Smooth muscle cell of the umbilical artery (primary cell): Measurements from ENCODE around the gene HTR7. TPM values are rescaled to one million over a fixed set of nuclear protein-coding genes. Genes with fewer than 3 reads are reported as not detected.

ENCODE experiments used
- total RNA-seq: library from RNA; depleted of rRNA; stranded (reverse); fragments of >200 nt; gene quantifications from 2 replicates; pipeline ENCODE4 v1.2.3, GENCODE V29; 2014

HTR7 gene
- total RNA-seq = 11.0 and 22.9 TPM in 2 replicates

DNA sequence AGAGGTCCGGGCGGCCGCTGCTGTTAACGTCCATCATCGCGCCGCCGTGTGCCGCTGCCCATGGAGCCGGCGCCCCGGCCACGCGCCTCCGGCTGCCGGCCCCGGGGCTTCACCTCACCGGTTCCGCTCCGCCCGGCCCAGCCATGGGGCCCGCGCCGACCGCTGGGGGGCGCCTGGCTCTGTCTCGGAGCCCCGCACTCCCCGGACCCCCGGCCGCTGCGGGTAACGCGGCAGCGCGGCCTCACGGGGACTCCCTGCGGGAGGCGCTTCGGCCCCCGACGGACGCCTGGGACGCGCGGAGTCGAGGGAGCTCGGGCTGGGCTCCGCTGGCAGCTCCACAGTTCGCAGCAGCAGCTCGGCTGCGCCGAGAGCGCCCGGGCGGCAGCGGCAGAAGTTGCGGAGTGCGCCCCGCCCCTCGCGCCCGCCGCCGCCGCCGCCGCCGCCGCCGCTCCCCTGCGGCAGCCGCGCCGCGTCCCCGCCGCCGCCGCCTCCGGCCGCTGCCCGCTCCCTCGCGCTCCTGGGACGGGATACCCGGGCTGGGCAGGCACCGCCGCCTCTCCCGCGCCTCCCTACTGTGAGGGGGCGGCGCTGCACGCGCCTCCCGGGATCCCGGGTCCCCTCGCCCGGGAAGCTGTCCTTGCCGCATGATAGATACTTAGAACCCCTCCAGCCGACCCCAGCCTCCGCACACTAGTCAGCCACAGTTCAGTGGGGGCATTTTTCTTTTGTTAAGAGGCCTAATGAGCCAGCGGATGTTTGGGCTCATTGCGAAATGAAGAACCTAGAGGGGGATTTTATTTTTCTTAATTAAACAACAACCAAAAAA is at the start of gene HTR7:
Gene HTR7, minus strand, starts transcription at position 405 of the 826 bp plus-strand sequence. Its CDS starts 368 bp downstream, at position 37.

DNA sequence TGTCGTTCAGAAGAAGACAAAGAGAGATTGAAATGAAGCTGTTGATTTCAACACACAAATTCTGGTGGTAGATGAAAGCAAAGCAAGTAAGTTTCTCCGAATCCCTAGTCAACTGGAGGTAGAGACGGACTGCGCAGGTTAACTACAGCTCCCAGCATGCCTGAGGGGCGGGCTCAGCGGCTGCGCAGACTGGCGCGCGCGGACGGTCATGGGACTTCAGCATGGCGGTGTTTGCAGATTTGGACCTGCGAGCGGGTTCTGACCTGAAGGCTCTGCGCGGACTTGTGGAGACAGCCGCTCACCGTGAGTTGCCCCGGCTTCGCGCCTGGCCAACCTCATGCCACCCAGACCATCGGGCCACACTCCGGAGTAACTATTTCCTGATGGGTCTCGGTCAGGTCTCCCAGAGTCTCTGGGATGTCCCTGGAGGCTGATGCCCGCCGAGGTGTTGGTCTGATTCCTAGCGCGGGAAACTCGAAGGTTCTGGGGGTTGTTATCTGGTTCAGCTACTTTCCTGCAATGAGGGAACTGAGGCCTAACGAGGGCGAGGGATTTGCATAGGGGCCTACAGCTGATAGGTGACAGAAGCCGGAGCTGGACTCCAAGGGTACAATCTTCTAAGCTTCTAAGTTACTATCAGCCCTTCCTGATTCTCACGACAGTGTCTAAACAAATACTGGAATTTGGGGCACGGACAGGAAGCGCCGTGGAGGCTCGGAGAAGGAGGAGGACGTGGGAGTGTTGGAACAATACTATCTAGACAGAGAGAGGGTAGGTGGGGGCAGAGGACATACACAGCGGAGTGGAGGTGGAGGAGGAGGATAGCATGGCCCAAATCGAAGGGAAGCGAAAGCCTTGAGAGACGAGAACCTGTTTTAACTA is 14.2 kb upstream of the HTR7 start, which contains the start of gene RPP30:
Gene RPP30, plus strand, starts transcription at position 209 of the 882 bp plus-strand sequence. Its CDS starts 13 bp downstream, at position 222.

Other genes starting within 250 kb of the HTR7 start
- 28.5 and 29.8 TPM in 2 replicates for gene RPP30, start 13.9 kb upstream of the HTR7 start, total RNA-seq
- 6.2 and 56.1 TPM in 2 replicates for gene ANKRD1, start 63.0 kb upstream of the HTR7 start, total RNA-seq